ENCODE data around the gene ARHGAP5. TPM values are rescaled to one million over a fixed set of nuclear protein-coding genes. Genes with fewer than 3 reads are reported as not detected.

ARHGAP5 gene
- total and polyA plus RNA-seq, 2 experiments from 2014 or later = 22.1 to 72.6 TPM

DNA sequence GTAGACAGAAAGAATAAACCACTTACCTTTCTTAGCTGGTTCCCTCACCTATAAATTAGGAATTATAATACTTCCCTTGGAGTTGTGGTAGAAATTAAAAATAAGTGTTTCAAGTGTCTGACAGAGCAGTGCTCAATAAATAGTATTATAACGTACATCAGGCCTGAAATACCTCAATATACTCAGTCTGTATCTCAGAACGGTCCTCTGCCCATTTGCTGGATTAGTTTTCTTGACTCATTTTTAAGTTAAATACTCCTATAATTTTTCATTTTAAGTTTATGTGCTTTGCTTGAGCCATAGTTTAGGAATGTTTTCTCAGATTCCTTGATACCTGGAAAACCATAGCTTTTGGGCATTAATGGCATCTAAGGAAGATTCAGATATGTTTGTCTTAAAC lies 22.4 kb downstream of the ARHGAP5 start:
- no peaks in the 10 kb centered on the region for H3K27me3 ChIP-seq (ENCODE audit: insufficient read depth)
- no peaks in the 10 kb centered on the region for H3K27me3 Mint-ChIP-seq (ENCODE audit: insufficient read depth, low read depth, poor library complexity)
- no peak overlapping the region for H2AFZ ChIP-seq
- H3K9me2 ChIP-seq (ENCODE audit: insufficient read depth) = no peaks in the 10 kb centered on the region
- H3K79me2 ChIP-seq (replicated peaks; ENCODE audit: insufficient read depth) = peaks cover 90% of the 10 kb centered on the region
- peaks cover 4% of the 10 kb centered on the region; the same call in 2 of the 3 replicates for H3K36me3 Mint-ChIP-seq (ENCODE audit: low read depth)
- TF ChIP-seq NANOG (IDR thresholded peaks at IDR 0.05; ENCODE audit: borderline replicate concordance) (no peak), POLR2AphosphoS5 (IDR thresholded peaks at IDR 0.05; ENCODE audit: low read depth) (no peak), EZH2 (IDR thresholded peaks at IDR 0.05; ENCODE audit: low read depth, unreplicated experiment) (no peak), EZH2phosphoT487 (IDR thresholded peaks at IDR 0.05; ENCODE audit: unreplicated experiment) (no peak), JUNB (IDR thresholded peaks at IDR 0.05; ENCODE audit: unreplicated experiment) (no peak), STAT1 (IDR thresholded peaks at IDR 0.05; ENCODE audit: unreplicated experiment) (no peak), ZNF331 (CRISPR knock-in tag; IDR thresholded peaks at IDR 0.05; ENCODE audit: low read depth) (no peak), CREB1 (CRISPR knock-in tag; IDR thresholded peaks at IDR 0.05; ENCODE audit: low read depth) (no peak), ZNF114 (CRISPR knock-in tag; IDR thresholded peaks at IDR 0.05) (no peak)
- TF ChIP-seq, protein P1, sequence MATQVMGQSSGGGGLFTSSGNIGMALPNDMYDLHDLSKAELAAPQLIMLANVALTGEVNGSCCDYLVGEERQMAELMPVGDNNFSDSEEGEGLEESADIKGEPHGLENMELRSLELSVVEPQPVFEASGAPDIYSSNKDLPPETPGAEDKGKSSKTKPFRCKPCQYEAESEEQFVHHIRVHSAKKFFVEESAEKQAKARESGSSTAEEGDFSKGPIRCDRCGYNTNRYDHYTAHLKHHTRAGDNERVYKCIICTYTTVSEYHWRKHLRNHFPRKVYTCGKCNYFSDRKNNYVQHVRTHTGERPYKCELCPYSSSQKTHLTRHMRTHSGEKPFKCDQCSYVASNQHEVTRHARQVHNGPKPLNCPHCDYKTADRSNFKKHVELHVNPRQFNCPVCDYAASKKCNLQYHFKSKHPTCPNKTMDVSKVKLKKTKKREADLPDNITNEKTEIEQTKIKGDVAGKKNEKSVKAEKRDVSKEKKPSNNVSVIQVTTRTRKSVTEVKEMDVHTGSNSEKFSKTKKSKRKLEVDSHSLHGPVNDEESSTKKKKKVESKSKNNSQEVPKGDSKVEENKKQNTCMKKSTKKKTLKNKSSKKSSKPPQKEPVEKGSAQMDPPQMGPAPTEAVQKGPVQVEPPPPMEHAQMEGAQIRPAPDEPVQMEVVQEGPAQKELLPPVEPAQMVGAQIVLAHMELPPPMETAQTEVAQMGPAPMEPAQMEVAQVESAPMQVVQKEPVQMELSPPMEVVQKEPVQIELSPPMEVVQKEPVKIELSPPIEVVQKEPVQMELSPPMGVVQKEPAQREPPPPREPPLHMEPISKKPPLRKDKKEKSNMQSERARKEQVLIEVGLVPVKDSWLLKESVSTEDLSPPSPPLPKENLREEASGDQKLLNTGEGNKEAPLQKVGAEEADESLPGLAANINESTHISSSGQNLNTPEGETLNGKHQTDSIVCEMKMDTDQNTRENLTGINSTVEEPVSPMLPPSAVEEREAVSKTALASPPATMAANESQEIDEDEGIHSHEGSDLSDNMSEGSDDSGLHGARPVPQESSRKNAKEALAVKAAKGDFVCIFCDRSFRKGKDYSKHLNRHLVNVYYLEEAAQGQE (IDR thresholded peaks at IDR 0.05; ENCODE audit: unreplicated experiment) = no peak
- TF ChIP-seq, protein P2, sequence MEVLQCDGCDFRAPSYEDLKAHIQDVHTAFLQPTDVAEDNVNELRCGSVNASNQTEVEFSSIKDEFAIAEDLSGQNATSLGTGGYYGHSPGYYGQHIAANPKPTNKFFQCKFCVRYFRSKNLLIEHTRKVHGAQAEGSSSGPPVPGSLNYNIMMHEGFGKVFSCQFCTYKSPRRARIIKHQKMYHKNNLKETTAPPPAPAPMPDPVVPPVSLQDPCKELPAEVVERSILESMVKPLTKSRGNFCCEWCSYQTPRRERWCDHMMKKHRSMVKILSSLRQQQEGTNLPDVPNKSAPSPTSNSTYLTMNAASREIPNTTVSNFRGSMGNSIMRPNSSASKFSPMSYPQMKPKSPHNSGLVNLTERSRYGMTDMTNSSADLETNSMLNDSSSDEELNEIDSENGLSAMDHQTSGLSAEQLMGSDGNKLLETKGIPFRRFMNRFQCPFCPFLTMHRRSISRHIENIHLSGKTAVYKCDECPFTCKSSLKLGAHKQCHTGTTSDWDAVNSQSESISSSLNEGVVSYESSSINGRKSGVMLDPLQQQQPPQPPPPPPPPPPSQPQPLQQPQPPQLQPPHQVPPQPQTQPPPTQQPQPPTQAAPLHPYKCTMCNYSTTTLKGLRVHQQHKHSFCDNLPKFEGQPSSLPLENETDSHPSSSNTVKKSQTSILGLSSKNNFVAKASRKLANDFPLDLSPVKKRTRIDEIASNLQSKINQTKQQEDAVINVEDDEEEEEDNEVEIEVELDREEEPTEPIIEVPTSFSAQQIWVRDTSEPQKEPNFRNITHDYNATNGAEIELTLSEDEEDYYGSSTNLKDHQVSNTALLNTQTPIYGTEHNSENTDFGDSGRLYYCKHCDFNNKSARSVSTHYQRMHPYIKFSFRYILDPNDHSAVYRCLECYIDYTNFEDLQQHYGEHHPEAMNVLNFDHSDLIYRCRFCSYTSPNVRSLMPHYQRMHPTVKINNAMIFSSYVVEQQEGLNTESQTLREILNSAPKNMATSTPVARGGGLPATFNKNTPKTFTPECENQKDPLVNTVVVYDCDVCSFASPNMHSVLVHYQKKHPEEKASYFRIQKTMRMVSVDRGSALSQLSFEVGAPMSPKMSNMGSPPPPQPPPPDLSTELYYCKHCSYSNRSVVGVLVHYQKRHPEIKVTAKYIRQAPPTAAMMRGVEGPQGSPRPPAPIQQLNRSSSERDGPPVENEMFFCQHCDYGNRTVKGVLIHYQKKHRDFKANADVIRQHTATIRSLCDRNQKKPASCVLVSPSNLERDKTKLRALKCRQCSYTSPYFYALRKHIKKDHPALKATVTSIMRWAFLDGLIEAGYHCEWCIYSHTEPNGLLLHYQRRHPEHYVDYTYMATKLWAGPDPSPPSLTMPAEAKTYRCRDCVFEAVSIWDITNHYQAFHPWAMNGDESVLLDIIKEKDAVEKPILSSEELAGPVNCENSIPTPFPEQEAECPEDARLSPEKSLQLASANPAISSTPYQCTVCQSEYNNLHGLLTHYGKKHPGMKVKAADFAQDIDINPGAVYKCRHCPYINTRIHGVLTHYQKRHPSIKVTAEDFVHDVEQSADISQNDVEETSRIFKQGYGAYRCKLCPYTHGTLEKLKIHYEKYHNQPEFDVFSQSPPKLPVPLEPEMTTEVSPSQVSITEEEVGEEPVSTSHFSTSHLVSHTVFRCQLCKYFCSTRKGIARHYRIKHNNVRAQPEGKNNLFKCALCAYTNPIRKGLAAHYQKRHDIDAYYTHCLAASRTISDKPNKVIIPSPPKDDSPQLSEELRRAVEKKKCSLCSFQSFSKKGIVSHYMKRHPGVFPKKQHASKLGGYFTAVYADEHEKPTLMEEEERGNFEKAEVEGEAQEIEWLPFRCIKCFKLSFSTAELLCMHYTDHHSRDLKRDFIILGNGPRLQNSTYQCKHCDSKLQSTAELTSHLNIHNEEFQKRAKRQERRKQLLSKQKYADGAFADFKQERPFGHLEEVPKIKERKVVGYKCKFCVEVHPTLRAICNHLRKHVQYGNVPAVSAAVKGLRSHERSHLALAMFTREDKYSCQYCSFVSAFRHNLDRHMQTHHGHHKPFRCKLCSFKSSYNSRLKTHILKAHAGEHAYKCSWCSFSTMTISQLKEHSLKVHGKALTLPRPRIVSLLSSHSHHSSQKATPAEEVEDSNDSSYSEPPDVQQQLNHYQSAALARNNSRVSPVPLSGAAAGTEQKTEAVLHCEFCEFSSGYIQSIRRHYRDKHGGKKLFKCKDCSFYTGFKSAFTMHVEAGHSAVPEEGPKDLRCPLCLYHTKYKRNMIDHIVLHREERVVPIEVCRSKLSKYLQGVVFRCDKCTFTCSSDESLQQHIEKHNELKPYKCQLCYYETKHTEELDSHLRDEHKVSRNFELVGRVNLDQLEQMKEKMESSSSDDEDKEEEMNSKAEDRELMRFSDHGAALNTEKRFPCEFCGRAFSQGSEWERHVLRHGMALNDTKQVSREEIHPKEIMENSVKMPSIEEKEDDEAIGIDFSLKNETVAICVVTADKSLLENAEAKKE (CRISPR knock-in tag; IDR thresholded peaks at IDR 0.05) = no peak
- TF ChIP-seq, protein P3, sequence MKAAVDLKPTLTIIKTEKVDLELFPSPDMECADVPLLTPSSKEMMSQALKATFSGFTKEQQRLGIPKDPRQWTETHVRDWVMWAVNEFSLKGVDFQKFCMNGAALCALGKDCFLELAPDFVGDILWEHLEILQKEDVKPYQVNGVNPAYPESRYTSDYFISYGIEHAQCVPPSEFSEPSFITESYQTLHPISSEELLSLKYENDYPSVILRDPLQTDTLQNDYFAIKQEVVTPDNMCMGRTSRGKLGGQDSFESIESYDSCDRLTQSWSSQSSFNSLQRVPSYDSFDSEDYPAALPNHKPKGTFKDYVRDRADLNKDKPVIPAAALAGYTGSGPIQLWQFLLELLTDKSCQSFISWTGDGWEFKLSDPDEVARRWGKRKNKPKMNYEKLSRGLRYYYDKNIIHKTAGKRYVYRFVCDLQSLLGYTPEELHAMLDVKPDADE (IDR thresholded peaks at IDR 0.05) = no peak
- TF ChIP-seq, protein P4, sequence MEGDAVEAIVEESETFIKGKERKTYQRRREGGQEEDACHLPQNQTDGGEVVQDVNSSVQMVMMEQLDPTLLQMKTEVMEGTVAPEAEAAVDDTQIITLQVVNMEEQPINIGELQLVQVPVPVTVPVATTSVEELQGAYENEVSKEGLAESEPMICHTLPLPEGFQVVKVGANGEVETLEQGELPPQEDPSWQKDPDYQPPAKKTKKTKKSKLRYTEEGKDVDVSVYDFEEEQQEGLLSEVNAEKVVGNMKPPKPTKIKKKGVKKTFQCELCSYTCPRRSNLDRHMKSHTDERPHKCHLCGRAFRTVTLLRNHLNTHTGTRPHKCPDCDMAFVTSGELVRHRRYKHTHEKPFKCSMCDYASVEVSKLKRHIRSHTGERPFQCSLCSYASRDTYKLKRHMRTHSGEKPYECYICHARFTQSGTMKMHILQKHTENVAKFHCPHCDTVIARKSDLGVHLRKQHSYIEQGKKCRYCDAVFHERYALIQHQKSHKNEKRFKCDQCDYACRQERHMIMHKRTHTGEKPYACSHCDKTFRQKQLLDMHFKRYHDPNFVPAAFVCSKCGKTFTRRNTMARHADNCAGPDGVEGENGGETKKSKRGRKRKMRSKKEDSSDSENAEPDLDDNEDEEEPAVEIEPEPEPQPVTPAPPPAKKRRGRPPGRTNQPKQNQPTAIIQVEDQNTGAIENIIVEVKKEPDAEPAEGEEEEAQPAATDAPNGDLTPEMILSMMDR (conservative IDR thresholded peaks at IDR 0.05; ENCODE audit: low read depth in 2 of 2) = no peak
- no peaks in the 10 kb centered on the region for H3K4me1 Mint-ChIP-seq
- H3K4me3 Mint-ChIP-seq = no peak overlapping the region
- H4K20me1 ChIP-seq (replicated peaks; ENCODE audit: insufficient read depth) = peaks cover 5% of the 10 kb centered on the region
- H3F3A ChIP-seq (replicated peaks; ENCODE audit: low read depth) = no peaks in the 10 kb centered on the region
- ATAC-seq (no peak), DNase-seq (ENCODE audit: low spot score) (no peak)
- no peaks in the 10 kb centered on the region for H3K4me1 ChIP-seq (ENCODE audit: insufficient read depth)
- no peaks in the 10 kb centered on the region for H3K36me3 ChIP-seq (ENCODE audit: insufficient read depth)
- H3K27ac Mint-ChIP-seq = no peak overlapping the region
- no peak overlapping the region for H3K4me2 ChIP-seq
- no peak overlapping the region for H3K4me3 ChIP-seq
- no peak overlapping the region for H3K27ac ChIP-seq (ENCODE audit: low read depth)
- no peaks in the 10 kb centered on the region for H3K9me3 Mint-ChIP-seq
